Transverse colon (tissue), 3 donors: ENCODE results near the gene PKP4.

Experiments
- POLR2A ChIP-seq: fragments of 450-650 bp; IDR thresholded peaks from one replicate; pipeline ENCODE4 v1.6.1; 2016; ENCODE audit warnings: antibody characterized with exemption, mild to moderate bottlenecking, moderate library complexity
- TF ChIP-seq, protein P1 (sequence below), 5 experiments: fragments of 200-600 bp in 3 of 5; fragments of 450-650 bp in 2 of 5; sonication (generic) in 3 of 5; IDR thresholded peaks; 1 replicate in 2 of 5; 2 replicates in 3 of 5; pipeline ENCODE4 v1.5.1; 2016 to 2017; ENCODE audit warnings: antibody characterized with exemption in 5 of 5, inconsistent platforms in 3 of 5, mild to moderate bottlenecking in 2 of 5, moderate library complexity in 1 of 5

DNA sequence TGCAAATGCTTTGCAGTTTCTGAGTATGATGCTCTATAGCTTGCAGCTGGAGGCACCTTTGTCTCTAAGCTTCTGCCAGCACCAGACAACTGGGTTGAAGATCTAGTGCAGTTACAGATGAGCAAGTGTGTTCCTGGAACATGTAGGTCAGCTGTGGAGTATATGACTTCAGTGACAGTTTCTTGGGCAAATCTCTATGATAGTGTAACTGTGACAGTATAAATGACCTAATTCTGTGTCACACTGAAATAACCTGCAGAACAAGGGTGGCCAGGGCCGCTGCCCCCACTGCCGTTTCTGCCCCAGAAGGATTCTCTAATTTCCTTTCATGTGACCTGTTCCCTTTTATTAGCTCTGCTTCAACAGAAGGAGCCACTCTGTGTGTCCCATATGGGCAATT, 193.1 kb downstream of the PKP4 start:
- TF ChIP-seq, protein P1, sequence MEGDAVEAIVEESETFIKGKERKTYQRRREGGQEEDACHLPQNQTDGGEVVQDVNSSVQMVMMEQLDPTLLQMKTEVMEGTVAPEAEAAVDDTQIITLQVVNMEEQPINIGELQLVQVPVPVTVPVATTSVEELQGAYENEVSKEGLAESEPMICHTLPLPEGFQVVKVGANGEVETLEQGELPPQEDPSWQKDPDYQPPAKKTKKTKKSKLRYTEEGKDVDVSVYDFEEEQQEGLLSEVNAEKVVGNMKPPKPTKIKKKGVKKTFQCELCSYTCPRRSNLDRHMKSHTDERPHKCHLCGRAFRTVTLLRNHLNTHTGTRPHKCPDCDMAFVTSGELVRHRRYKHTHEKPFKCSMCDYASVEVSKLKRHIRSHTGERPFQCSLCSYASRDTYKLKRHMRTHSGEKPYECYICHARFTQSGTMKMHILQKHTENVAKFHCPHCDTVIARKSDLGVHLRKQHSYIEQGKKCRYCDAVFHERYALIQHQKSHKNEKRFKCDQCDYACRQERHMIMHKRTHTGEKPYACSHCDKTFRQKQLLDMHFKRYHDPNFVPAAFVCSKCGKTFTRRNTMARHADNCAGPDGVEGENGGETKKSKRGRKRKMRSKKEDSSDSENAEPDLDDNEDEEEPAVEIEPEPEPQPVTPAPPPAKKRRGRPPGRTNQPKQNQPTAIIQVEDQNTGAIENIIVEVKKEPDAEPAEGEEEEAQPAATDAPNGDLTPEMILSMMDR (IDR thresholded peaks at IDR 0.05), result no peak
- TF ChIP-seq POLR2A, result no peak
